Measurements from ENCODE around the gene HOMER1.

- TF ChIP-seq CTCF (IDR thresholded peaks at IDR 0.05) (no peak), POLR2A (IDR thresholded peaks at IDR 0.05) (no peak)
Measured at GRCh38 chr5:79555418-79555817, 41.5 kb upstream of the HOMER1 start.
